HEK293 (cell line): ENCODE data around the gene PITPNB.

Source experiments
- CTCF ChIA-PET: fragments of 350-600 bp; formaldehyde crosslinking; extraction: SDS; loops from one replicate; lab custom pipeline; 2021; ENCODE audit warnings: antibody characterized with exemption; lab: Yijun Ruan, JAX
- POLR2A ChIA-PET: fragments of 300-600 bp; formaldehyde crosslinking; extraction: SDS; loops from one replicate; lab custom pipeline; 2020; ENCODE audit warnings: antibody characterized with exemption, inconsistent platforms; lab: Yijun Ruan, JAX
- H3K27ac ChIP-seq: fragments of 200-500 bp; sonication (Bioruptor generic); 2 replicates; pipeline ENCODE4 v1.5.1; 2014; ENCODE audit warnings: low read depth, low read length, control low read depth, inconsistent platforms; ENCODE audit errors: extremely low read depth
- H3K36me3 ChIP-seq, 2 experiments: fragments of 200-500 bp in 1 of 2; sonication (Bioruptor generic) in 1 of 2; 1 replicate in 1 of 2; 2 replicates in 1 of 2; pipeline ENCODE4 v1.5.1; 2014 to 2017; ENCODE audit warnings: inconsistent platforms in 2 of 2, low read length in 2 of 2; ENCODE audit not compliant: control insufficient read depth in 2 of 2, insufficient read depth in 1 of 2
- H3K4me1 ChIP-seq: fragments of 200-500 bp; sonication (Bioruptor generic); 2 replicates; pipeline ENCODE4 v1.5.1; 2014; ENCODE audit warnings: mild to moderate bottlenecking, low read length, inconsistent platforms; ENCODE audit not compliant: control insufficient read depth, insufficient read depth
- H3K4me3 ChIP-seq: 2 replicates; pipeline ENCODE4 v1.5.1; 2011; ENCODE audit warnings: low read depth, mild to moderate bottlenecking, control low read depth, low read length, moderate library complexity
- H3K9me3 ChIP-seq: fragments of 200-500 bp; sonication (Bioruptor generic); 2 replicates; pipeline ENCODE4 v1.5.1; 2014; ENCODE audit warnings: low read depth, low read length, inconsistent platforms; ENCODE audit not compliant: control insufficient read depth, insufficient read depth
- ZNF48 ChIP-seq: fragments of 450-650 bp; formaldehyde crosslinking; IDR thresholded peaks from 2 replicates; pipeline ENCODE4 v1.5.1; 2016; ENCODE audit warnings: missing biosample characterization, missing genetic modification characterization
- ZSCAN4 ChIP-seq: fragments of 450-650 bp; formaldehyde crosslinking; IDR thresholded peaks from 2 replicates; pipeline ENCODE4 v1.5.1; 2017; ENCODE audit warnings: missing biosample characterization, missing genetic modification characterization

Gene PITPNB

GRCh38 chr22:27802346-27803073, 116.5 kb downstream of the PITPNB start:
- peak; percentile 88 for TF ChIP-seq ZSCAN4 (tag by site-specific recombination)
- no peak for TF ChIP-seq ZNF48 (tag by site-specific recombination)
- POLR2A ChIA-PET = interaction anchor here (0.5 kb wide), 1 partner anchor 137 kb away, joined by 3 read pairs; no protein-coding TSS in a partner anchor
- peak overlapping the region; percentile 84; the same call in 1 of the 2 replicates for H3K27ac ChIP-seq
- CTCF ChIA-PET = no interaction called here
- peaks cover 0 to 7% of the 10 kb centered on the region in 2 experiments; a peak in 1 of 3 replicates for H3K36me3 ChIP-seq
- no peaks in the 10 kb centered on the region for H3K9me3 ChIP-seq
- H3K4me3 ChIP-seq = no peak overlapping the region
- H3K4me1 ChIP-seq = 0 out of 2 replicates have a peak, but pooled peaks cover 5% of the 10 kb centered on the region
